NOMO-1 treated with dmso at 0.1 percent for 144 hours (cell line): Measurements from ENCODE around the gene WWOX.

Experiments used
- DNase-seq: peaks from one replicate; lab custom pipeline; 2025; ENCODE audit not compliant: unreplicated experiment; lab: John Stamatoyannopoulos, UW

WWOX gene

GRCh38 chr16:78780808-78781207, 681.4 kb downstream of the WWOX start:
- DNase-seq: no peak

GRCh38 chr16:78782572-78782971, 683.1 kb downstream of the WWOX start:
- DNase-seq: no peak

GRCh38 chr16:78783570-78784079, 684.2 kb downstream of the WWOX start:
- DNase-seq: no peak

- DNase-seq: no peak
Observed at GRCh38 chr16:78784771-78785170, 685.3 kb downstream of the WWOX start.

- DNase-seq: no peak
Observed at GRCh38 chr16:78785218-78785617, 685.8 kb downstream of the WWOX start.

GRCh38 chr16:78786635-78787034, 687.2 kb downstream of the WWOX start:
- DNase-seq: no peak

- no peak for DNase-seq
Observed at GRCh38 chr16:78788276-78788675, 688.8 kb downstream of the WWOX start.

- no peak for DNase-seq
Observed at GRCh38 chr16:78788696-78789095, 689.2 kb downstream of the WWOX start.

GRCh38 chr16:78789561-78789960, 690.1 kb downstream of the WWOX start:
- no peak for DNase-seq

GRCh38 chr16:78791011-78791410, 691.6 kb downstream of the WWOX start:
- no peak for DNase-seq

GRCh38 chr16:78791926-78792325, 692.5 kb downstream of the WWOX start:
- no peak for DNase-seq

GRCh38 chr16:78792952-78793351, 693.5 kb downstream of the WWOX start:
- DNase-seq: no peak

- no peak for DNase-seq
Observed at GRCh38 chr16:78794581-78795250, 695.3 kb downstream of the WWOX start.

- no peak for DNase-seq
Observed at GRCh38 chr16:78795433-78795832, 696.0 kb downstream of the WWOX start.

- DNase-seq: no peak
Observed at GRCh38 chr16:78796221-78796866, 696.9 kb downstream of the WWOX start.

GRCh38 chr16:78799429-78799828, 700.0 kb downstream of the WWOX start:
- DNase-seq: no peak

GRCh38 chr16:78800523-78800922, 701.1 kb downstream of the WWOX start:
- DNase-seq: no peak

GRCh38 chr16:78804058-78804735, 704.7 kb downstream of the WWOX start:
- no peak for DNase-seq

- DNase-seq: no peak
Observed at GRCh38 chr16:78805556-78805955, 706.1 kb downstream of the WWOX start.

GRCh38 chr16:78811247-78811646, 711.8 kb downstream of the WWOX start:
- DNase-seq: no peak

- no peak for DNase-seq
Observed at GRCh38 chr16:78812582-78812981, 713.1 kb downstream of the WWOX start.

GRCh38 chr16:78813661-78814311, 714.3 kb downstream of the WWOX start:
- DNase-seq: no peak
